Hepatocyte (in vitro differentiated cells): Measurements from ENCODE around the gene GOLGA1.

Experiments used
- EZH2 ChIP-seq: fragments of 200-600 bp; sonication (generic); IDR thresholded peaks from 2 replicates; pipeline ENCODE4 v1.6.1; 2016; ENCODE audit warnings: antibody characterized with exemption, mild to moderate bottlenecking, borderline replicate concordance
- TF ChIP-seq, protein P1 (sequence below): fragments of 200-600 bp; sonication (generic); IDR thresholded peaks from 2 replicates; pipeline ENCODE4 v1.5.1; 2016; ENCODE audit warnings: antibody characterized with exemption, mild to moderate bottlenecking; ENCODE audit not compliant: poor library complexity

DNA sequence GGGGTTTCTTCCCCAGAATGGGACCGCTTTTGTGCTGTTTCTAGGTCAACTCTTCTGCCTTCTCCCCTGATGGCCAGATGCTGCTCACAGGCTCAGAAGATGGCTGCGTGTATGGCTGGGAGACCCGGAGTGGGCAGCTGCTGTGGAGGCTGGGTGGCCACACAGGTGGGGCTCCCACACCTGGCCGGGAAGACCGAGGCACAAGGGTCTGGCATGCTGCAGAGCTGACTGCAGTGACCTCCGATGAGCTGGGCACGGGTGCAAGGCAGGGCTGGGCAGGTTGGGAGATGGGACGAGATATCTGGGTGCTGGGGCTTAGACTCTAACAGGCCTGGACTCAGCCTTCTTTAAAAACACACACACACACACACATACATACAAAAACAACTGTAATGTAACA lies 86.7 kb downstream of the GOLGA1 start:
- TF ChIP-seq, protein P1, sequence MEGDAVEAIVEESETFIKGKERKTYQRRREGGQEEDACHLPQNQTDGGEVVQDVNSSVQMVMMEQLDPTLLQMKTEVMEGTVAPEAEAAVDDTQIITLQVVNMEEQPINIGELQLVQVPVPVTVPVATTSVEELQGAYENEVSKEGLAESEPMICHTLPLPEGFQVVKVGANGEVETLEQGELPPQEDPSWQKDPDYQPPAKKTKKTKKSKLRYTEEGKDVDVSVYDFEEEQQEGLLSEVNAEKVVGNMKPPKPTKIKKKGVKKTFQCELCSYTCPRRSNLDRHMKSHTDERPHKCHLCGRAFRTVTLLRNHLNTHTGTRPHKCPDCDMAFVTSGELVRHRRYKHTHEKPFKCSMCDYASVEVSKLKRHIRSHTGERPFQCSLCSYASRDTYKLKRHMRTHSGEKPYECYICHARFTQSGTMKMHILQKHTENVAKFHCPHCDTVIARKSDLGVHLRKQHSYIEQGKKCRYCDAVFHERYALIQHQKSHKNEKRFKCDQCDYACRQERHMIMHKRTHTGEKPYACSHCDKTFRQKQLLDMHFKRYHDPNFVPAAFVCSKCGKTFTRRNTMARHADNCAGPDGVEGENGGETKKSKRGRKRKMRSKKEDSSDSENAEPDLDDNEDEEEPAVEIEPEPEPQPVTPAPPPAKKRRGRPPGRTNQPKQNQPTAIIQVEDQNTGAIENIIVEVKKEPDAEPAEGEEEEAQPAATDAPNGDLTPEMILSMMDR, result no peak
- TF ChIP-seq EZH2, result no peak
